ENCODE data around the gene CADPS2. TPM values are rescaled to one million over a fixed set of nuclear protein-coding genes. Genes with fewer than 3 reads are reported as not detected.

The CADPS2 gene
- total RNA-seq, 1 donor from 2014 or later: 4.3 TPM

- no peak for DNase-seq (ENCODE audit: low spot score, unreplicated experiment)
- TF ChIP-seq CTCF (IDR thresholded peaks at IDR 0.05; ENCODE audit: unreplicated experiment): no peak
- no peak overlapping the region for H3K27ac Mint-ChIP-seq
- H3K36me3 Mint-ChIP-seq (ENCODE audit: insufficient read depth): no peaks in the 10 kb centered on the region
- H3K9me3 Mint-ChIP-seq (ENCODE audit: low read depth): no peaks in the 10 kb centered on the region
- H3K4me3 Mint-ChIP-seq (ENCODE audit: low read depth): no peak overlapping the region
- no peaks in the 10 kb centered on the region for H3K27me3 Mint-ChIP-seq
- peaks cover 3% of the 10 kb centered on the region for H3K4me1 Mint-ChIP-seq (ENCODE audit: low read depth)
Observed at GRCh38 chr7:122362473-122362872, 523.8 kb downstream of the CADPS2 start.

GRCh38 chr7:122354656-122355055, 531.6 kb downstream of the CADPS2 start:
- TF ChIP-seq CTCF (IDR thresholded peaks at IDR 0.05; ENCODE audit: unreplicated experiment): no peak
- no peaks in the 10 kb centered on the region for H3K36me3 Mint-ChIP-seq (ENCODE audit: insufficient read depth)
- peaks cover 8% of the 10 kb centered on the region for H3K4me1 Mint-ChIP-seq (ENCODE audit: low read depth)
- H3K27me3 Mint-ChIP-seq: peaks cover 3% of the 10 kb centered on the region
- H3K4me3 Mint-ChIP-seq (ENCODE audit: low read depth): no peak overlapping the region
- H3K27ac Mint-ChIP-seq: no peak overlapping the region
- no peaks in the 10 kb centered on the region for H3K9me3 Mint-ChIP-seq (ENCODE audit: low read depth)
- DNase-seq (ENCODE audit: low spot score, unreplicated experiment): no peak

GRCh38 chr7:122352454-122352853, 533.8 kb downstream of the CADPS2 start:
- DNase-seq (ENCODE audit: low spot score, unreplicated experiment): no peak
- Mint-ChIP-seq H3K36me3 (ENCODE audit: insufficient read depth) (no peaks in the 10 kb centered on the region), H3K27ac (no peak overlapping the region), H3K27me3 (peaks cover 3% of the 10 kb centered on the region), H3K9me3 (ENCODE audit: low read depth) (no peaks in the 10 kb centered on the region), H3K4me3 (ENCODE audit: low read depth) (no peak overlapping the region), H3K4me1 (ENCODE audit: low read depth) (peaks cover 8% of the 10 kb centered on the region)
- TF ChIP-seq CTCF (IDR thresholded peaks at IDR 0.05; ENCODE audit: unreplicated experiment): no peak

GRCh38 chr7:122350701-122351100, 535.6 kb downstream of the CADPS2 start:
- Mint-ChIP-seq H3K27ac (no peak overlapping the region), H3K4me3 (ENCODE audit: low read depth) (no peak overlapping the region), H3K27me3 (peaks cover 3% of the 10 kb centered on the region), H3K4me1 (ENCODE audit: low read depth) (peaks cover 8% of the 10 kb centered on the region), H3K36me3 (ENCODE audit: insufficient read depth) (no peaks in the 10 kb centered on the region), H3K9me3 (ENCODE audit: low read depth) (no peaks in the 10 kb centered on the region)
- no peak for TF ChIP-seq CTCF (IDR thresholded peaks at IDR 0.05; ENCODE audit: unreplicated experiment)
- no peak for DNase-seq (ENCODE audit: low spot score, unreplicated experiment)

- Mint-ChIP-seq H3K4me1 (ENCODE audit: low read depth) (no peaks in the 10 kb centered on the region), H3K9me3 (ENCODE audit: low read depth) (no peaks in the 10 kb centered on the region)
Observed at GRCh38 chr7:122344303-122344620, 542.0 kb downstream of the CADPS2 start.

More at GRCh38 chr7:122344303-122344620, 542.0 kb downstream of the CADPS2 start:
- H3K36me3 Mint-ChIP-seq (ENCODE audit: insufficient read depth): no peaks in the 10 kb centered on the region
- DNase-seq (ENCODE audit: low spot score, unreplicated experiment): no peak
- H3K27me3 Mint-ChIP-seq: no peaks in the 10 kb centered on the region
- no peak for TF ChIP-seq CTCF (IDR thresholded peaks at IDR 0.05; ENCODE audit: unreplicated experiment)
- no peak overlapping the region for H3K4me3 Mint-ChIP-seq (ENCODE audit: low read depth)
- no peak overlapping the region for H3K27ac Mint-ChIP-seq

All from progenitor cell of endocrine pancreas (in vitro differentiated cells).